Stimulated activated CD4-positive, alpha-beta T cell treated with anti-CD3 and anti-CD28 coated beads, Interleukin-1b, Interleukin-23, amount 100 ng/mL, for 4 hours (primary cell): Measurements from ENCODE around the gene PCYT2.
"Not testable (repeated sequence)": the region's sequence is repeated elsewhere in the genome, so short reads cannot be mapped to it uniquely, and the experiment has no call there.

Source experiments
- DNase-seq, 2 donors: peaks; one replicate each; pipeline ENCODE4 v3.0.0-alpha.2; 2020; ENCODE audit warnings: low read depth in 2 of 2

PCYT2 gene

GRCh38 chr17:81927653-81928543 lies 16.7 kb upstream of the PCYT2 start, which contains the start of gene MAFG:
Gene MAFG (minus strand): TSS chr17:81927735. CDS start chr17:81923185, 4,550 bp downstream.
- DNase-seq: peak; percentile 84 to 87

GRCh38 chr17:81927152-81927652 lies 16.0 kb upstream of the PCYT2 start:
- DNase-seq: peak in 1 of 2 donors; percentile 42

- DNase-seq: peak; percentile 41 to 67
These were observed 15.4 kb upstream of the PCYT2 start for GRCh38 chr17:81926451-81927151.

GRCh38 chr17:81925860-81926450 lies 14.8 kb upstream of the PCYT2 start:
- no peak for DNase-seq

GRCh38 chr17:81924557-81925532 lies 13.6 kb upstream of the PCYT2 start:
- no peak for DNase-seq

- DNase-seq: no peak
These were observed 12.4 kb upstream of the PCYT2 start for GRCh38 chr17:81923302-81924260.

GRCh38 chr17:81922566-81923301 lies 11.5 kb upstream of the PCYT2 start:
- DNase-seq: no peak

GRCh38 chr17:81921996-81922565 lies 10.9 kb upstream of the PCYT2 start:
- DNase-seq: no peak

GRCh38 chr17:81921537-81921862 lies 10.3 kb upstream of the PCYT2 start:
- DNase-seq: no peak

GRCh38 chr17:81920612-81921536 lies 9.7 kb upstream of the PCYT2 start:
- DNase-seq: no peak

- DNase-seq: no peak
These were observed 7.8 kb upstream of the PCYT2 start for GRCh38 chr17:81918832-81919545.

GRCh38 chr17:81918333-81918669 lies 7.1 kb upstream of the PCYT2 start:
- not testable (repeated sequence) for DNase-seq

- peak; percentile 75 to 77 for DNase-seq
These were observed 6.5 kb upstream of the PCYT2 start, which contains the start of gene SIRT7 for GRCh38 chr17:81917565-81918332. Gene SIRT7 (minus strand): TSS chr17:81918176. CDS start chr17:81918131, 45 bp downstream.

- DNase-seq: no peak
These were observed 5.2 kb upstream of the PCYT2 start for GRCh38 chr17:81916234-81917001.

GRCh38 chr17:81915331-81915730 lies 4.1 kb upstream of the PCYT2 start:
- no peak for DNase-seq
